Right lobe of liver (tissue), 4 donors: ENCODE measurements around the gene GFRAL.

Experiments used
- CTCF ChIP-seq, 4 donors: fragments of 200-600 bp in 3 of 4; fragments of 450-650 bp in 1 of 4; IDR thresholded peaks; one replicate each; pipeline versions ENCODE4 v1.5.1 to v1.8.0; 2016 to 2022; ENCODE audit warnings: antibody characterized with exemption in 4 of 4, mild to moderate bottlenecking in 2 of 4
- POLR2A ChIP-seq: fragments of 450-650 bp; IDR thresholded peaks from one replicate; pipeline ENCODE4 v1.6.1; 2017; ENCODE audit warnings: antibody characterized with exemption, mild to moderate bottlenecking
- donor health status: DM: no; HTN: no; CAD: no.
- donor health status: DM: no; HTN: no; CAD: no.
- donor health status: DM: no; HTN: yes; CAD: no.

- TF ChIP-seq POLR2A, result no peak
- TF ChIP-seq CTCF (IDR thresholded peaks at IDR 0.05), result no peak
Measured at GRCh38 chr6:55443238-55444134, 116.2 kb downstream of the GFRAL start.
